Stimulated activated CD4-positive, alpha-beta T cell treated with anti-CD3 and anti-CD28 coated beads, Interleukin-1b, Interleukin-23, amount 100 ng/mL, for 24 hours (primary cell): Measurements from ENCODE around the gene POLRMT.
"Not testable (repeated sequence)": the region's sequence is repeated elsewhere in the genome, so short reads cannot be mapped to it uniquely, and the experiment has no call there.

Experiments
- DNase-seq, 4 experiments: peaks; one replicate each; pipeline ENCODE4 v3.0.0-alpha.2; 2020; ENCODE audit warnings: low read depth in 4 of 4, low spot score in 1 of 4

The POLRMT gene

DNA sequence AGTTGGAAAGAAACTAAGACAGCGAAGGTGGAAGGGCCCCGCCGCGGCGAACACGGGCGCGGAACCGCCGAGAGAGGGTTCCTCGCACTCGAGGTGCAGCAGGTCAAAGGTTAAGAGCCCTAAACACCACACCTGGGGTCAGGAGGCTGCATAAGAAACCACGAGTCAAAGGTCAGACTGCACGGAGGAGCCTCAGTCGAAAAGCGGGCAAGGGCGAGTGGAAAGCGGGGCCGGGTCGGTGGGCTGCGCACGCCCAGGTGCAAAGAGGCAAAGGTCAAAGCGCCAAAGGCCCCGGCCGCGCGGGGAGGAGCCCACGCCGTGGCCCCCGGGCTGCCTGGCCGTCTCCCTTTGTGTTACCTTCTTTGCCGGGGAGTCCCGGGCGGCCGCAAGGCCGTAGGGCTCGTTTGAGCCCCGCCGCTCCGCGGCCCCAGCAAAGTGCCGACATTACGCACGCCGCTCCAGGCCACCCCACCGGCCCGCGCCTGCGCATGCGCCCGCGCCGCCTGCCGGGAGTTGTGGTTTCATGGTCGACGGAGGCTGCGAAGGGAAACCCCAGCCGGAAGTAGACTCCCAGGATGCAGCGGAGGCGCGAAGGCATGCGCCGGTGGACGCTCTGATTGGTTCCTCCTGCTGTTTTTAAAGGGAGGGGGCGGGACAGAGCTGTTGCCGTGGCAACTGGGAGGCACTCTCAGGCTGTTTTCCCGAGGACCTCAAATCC is at the start of gene POLRMT:
TSS of gene POLRMT (minus strand) at position 470 of the 718 bp plus-strand sequence. CDS start at position 445, 25 bp downstream.
- peak; percentile 90 to 94 (median 92) for DNase-seq

DNA sequence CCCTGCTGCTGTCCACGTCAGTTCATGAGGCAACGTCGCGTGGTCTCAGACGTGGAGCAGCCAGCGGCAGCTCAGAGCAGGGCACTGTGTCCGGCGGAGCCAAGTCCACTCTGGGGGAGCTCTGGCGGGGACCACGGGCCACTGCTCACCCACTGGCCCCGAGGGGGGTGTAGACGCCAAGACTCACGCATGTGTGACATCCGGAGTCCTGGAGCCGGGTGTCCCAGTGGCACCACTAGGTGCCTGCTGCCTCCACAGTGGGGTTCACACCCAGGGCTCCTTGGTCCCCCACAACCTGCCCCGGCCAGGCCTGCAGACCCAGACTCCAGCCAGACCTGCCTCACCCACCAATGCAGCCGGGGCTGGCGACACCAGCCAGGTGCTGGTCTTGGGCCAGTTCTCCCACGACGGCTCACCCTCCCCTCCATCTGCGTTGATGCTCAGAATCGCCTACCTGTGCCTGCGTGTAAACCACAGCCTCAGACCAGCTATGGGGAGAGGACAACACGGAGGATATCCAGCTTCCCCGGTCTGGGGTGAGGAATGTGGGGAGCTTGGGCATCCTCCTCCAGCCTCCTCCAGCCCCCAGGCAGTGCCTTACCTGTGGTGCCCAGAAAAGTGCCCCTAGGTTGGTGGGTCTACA is 49.5 kb upstream of the POLRMT start:
- DNase-seq = no peak

DNA sequence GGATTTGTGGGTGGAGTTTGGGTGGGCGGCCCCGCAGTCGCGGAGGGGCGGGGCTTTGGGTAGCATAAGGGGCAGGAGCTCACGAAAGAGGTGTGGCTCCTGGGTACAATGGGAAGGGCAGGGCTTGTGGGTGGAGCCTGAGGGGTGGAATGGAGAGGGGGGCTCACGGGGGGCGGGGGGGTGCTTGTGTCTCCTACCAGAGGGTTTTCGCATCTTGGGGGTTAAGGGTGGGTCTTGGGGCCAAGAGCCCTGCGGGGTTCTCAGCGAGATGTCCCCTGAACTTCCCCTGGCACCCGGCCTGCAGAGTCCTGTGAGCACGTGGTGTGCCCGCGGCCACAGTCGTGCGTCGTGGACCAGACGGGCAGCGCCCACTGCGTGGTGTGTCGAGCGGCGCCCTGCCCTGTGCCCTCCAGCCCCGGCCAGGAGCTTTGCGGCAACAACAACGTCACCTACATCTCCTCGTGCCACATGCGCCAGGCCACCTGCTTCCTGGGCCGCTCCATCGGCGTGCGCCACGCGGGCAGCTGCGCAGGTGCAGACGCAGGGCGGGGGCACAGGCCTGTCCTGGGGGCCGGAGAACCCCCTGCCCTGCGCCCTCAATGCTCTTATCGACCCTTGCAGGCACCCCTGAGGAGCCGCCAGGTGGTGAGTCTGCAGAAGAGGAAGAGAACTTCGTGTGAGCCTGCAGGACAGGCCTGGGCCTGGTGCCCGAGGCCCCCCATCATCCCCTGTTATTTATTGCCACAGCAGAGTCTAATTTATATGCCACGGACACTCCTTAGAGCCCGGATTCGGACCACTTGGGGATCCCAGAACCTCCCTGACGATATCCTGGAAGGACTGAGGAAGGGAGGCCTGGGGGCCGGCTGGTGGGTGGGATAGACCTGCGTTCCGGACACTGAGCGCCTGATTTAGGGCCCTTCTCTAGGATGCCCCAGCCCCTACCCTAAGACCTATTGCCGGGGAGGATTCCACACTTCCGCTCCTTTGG is 48.0 kb upstream of the POLRMT start:
- DNase-seq = peak in 3 of 4 experiments; percentile 91 to 95 (median 92)

DNA sequence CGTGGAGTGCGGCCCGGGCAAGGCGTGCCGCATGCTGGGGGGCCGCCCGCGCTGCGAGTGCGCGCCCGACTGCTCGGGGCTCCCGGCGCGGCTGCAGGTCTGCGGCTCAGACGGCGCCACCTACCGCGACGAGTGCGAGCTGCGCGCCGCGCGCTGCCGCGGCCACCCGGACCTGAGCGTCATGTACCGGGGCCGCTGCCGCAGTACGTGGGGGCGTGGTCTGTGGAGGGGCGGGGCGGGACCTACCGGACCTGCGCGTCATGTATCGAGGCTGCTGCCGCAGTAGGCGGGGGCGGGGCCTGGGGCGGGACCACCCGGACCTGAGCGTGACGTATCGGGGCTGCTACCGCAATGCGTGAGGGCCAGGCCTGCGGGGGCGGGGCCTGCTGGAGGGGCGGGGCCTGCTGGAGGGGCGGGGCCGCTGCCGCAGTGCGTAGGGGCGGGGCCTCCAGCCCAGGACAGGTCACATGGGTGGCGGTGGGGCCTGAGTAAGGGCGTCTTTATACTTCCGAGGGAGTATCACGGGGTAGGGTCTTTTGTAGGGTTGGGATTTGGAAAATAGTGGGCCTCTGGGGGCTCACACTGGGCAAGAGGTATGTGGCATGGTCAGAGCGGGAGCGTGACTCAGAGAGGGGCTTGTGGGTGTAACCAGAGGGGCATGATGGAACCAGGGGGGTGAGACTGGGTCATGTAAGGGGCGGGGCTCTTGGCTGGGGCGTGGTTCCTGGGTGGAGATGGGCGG is 47.1 kb upstream of the POLRMT start:
- DNase-seq = peak; percentile 99 to 100 (median 100)

DNA sequence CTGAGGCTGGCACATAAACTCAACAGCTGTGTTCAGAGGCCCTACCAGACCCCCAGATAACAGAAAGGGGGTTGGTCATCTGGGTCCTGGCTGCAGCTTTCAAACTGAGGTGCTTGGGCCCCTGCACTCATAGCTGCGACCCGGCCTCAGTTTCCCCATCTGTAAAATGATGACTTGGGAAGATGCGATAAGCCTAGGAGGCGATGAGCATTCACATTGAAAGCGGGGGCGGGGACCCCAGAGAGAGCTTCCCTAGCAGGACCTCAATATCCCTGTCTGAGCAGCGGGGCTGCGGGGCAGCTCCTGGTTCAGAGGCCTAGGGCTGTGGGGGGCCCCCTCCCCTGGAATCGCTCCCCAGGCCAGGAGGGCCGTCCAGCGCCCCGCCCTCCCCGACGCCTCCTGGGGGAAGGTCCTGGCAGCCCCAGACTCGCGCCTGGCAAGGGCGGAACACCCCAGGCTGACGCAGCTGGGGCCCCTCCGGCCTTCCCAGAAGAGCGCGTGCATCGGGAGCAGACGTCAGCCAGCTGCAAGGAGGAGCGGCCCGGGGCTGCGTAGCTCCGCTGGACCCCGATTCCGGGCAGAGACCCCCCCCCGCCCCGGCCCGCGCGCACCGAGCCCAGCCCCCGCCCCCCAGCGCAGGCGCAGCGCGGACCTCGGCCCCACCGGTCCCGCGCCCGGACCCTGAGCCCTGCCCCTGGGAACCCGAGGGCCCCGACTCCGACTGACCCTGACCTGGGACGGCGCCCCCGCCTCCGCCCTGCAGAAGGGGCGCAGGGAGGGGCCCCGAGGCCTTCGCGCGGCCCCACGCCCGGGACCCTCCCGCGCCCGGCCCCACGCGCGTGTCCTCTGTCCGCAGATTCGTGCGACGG is 46.3 kb upstream of the POLRMT start:
- DNase-seq = peak in 1 of 4 experiments; percentile 45

DNA sequence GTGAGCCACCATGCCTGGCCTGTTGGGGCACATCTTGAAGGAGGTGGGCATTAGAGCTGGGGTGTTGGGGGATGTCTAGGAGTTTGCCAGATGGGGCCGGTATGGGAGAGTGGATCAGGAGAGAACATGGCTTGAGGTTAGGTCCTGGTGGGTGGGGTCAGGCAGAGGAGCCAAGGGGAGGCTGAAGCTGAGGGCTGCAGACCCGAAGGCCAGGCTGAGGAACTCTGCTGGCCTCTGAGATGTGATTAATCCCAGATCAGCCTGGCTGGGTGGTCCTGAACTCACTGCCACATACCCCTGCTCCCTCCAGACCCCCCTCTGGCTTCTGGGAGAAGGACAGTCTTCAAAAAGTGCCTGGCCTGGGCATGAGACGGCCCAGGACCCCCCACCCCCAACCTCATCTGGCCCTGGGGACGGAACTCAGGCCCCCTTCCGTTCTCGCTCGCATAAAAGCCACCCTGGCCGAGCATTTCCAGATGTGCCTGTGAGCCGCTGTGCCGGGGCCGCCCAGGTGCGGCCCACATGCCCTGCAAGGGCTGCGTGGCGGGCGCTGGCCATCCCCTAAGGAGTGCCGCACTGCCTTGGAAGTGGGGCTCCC is 45.6 kb upstream of the POLRMT start:
- no peak for DNase-seq

DNA sequence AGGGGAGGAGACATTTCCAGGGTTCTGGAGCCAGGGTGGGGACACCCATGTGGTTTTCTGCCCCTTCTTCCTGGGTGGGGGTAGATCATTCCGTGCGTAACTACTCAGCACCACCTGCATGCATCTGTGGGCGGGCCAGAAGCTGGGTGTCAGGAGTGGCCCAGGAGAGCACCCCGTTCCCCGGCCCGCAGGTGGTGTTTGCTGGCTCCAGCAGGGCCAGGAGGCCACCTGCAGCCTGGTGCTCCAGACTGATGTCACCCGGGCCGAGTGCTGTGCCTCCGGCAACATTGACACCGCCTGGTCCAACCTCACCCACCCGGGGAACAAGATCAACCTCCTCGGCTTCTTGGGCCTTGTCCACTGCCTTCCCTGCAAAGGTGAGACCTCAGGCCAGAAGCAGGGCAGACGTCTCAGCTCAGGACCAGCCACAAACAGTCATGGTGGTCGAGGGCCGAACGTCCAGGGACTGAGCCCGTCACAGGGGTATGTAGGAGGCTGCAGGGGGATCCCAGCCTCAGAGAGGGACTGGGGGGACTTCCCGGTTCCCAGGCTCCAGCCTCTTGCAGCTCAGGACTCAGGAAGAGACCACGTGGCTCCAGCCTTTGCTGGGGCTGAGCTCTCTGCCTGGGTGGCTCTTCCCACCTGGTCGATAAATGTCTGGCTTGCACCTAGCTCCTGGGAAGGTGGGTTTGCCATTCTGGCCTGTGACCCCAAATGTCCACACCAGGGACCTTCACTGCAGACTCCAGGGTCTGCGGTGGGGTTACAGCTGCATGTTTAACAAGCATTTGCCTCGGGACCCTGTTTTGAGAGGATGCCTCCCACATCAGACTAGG is 44.5 kb upstream of the POLRMT start:
- DNase-seq = no peak

DNA sequence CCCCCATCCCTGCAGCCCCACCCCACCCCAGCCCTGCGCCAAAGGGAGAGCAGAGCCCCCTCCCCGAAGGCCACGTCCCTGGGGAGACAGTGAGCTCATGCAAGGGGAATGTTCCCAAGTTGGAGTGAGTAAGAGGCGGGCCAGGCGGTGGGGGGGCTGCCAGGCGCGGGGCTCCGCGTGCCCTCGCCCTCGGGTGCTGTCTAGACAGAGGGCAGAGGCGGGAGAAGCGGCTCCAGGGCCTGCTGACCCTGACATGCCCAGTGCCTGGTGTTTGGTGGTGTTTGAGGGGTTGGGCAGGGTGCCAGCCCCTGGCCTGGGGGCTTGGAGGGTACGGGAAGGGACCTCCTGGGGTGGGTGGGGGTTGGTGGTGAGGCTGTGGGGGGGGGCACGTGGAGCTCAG is 43.9 kb upstream of the POLRMT start:
- no peak for DNase-seq

DNA sequence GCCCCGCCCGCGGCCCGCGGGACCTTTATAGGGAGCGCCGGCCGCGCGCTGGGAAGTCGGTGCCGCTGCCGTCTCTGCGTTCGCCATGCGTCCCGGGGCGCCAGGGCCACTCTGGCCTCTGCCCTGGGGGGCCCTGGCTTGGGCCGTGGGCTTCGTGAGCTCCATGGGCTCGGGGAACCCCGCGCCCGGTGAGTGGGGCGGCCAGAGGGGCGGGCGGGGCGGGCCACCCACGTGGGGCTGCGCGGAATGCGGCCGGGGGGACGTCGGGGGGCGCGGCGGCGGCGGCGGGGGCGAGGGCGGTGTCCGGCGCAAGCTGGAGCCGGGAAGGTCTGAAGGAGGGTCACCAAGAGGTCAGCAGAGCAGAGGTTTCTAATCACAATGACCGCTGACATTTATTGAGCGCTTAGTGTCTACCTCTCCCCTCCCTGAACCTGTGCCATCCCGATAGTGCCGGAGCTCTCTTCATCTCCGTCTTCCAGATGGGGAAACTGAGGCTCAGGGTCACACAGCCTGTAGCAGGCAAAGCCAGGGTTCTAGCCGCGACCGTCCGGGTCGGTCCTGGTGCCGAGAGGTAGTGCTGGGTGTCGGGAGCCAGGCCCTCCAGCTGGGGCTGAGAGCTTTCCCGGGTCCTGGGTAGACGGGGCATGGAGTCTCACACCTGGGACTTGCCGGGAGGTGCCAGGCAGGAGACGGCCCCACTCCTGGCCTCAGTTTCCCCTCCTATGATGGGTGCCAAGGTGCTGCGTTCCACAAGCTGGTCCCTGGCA is 43.2 kb upstream of the POLRMT start, which contains the start of gene FSTL3:
TSS of gene FSTL3 (plus strand) at position 54 of the 767 bp plus-strand sequence. CDS start at position 86, 32 bp downstream.
- DNase-seq = no peak

DNA sequence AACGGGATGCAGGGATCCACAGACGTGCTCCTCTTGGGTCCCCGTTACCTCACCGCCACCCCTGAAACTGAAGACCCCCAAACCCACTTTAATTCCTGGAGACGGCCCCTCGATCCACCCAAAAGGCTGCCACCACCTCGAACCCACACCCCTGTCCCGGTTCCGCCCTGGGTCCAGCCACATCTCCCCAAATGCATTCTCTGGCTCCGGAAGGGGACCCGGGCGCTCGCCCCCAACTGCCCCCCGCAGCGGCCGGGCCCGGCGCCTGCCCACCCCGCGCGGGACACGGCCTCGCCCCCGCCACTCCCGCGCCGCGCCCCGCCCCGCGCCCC is 42.6 kb upstream of the POLRMT start:
- no peak for DNase-seq

DNA sequence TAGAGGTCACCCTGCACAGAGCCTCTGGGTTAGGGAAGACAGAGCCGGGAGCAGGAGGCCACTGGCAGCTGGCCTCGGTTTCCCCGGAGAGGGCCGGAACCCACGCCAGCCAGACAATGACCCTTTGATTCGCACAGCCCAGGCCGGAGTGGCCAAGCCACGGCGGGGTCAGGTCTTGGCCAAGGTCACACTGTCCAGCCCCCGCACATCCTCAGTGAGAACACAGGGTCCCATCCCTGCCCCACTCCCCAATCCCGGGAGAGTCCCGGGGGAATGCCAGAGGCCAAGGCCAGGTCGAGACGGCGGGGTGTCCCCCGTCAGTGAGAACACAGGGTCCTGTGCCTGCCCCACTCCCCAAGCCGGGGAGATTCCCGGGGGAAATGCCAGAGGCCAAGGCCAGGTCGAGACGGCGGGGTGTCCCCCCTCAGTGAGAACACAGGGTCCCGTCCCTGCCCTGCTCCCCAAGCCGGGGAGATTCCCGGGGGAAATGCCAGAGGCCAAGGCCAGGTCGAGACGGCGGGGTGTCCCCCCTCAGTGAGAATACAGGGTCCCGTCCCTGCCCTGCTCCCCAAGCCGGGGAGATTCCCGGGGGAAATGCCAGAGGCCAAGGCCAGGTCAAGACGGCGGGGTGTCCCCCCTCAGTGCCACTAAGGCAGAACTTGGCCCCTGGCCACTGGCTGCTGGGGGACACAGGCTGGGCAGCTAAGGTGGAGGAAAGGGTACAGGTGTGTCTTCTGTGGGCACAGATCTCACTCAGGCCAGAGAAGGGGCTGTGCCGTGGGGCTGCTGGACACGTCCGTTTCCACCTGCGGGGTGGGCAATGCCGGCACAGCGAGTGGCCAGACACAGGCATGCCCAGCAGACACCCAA is 41.2 kb upstream of the POLRMT start:
- no peak for DNase-seq

DNA sequence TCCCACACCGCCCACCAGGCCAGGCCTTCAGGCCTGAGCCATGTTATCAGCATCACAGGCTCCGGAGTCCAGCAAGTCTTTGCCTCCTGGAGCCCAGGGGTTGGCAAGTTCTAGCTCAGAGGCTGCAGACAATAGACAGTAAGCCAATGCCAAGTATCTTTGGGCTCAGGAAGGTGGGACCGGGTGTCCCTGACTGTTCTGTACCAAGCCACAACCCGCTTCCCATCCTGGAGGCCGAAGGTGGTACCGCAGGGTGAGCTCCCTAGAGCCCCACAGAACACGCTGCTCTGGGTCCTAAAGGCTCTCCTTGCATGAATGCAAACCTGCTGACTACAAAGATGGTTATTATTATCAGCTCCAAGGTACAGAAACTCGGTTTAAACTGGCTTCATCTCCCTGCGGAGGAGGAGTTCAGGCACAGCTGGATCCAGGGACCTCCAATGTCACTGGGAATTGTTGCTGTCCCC is 37.3 kb upstream of the POLRMT start:
- no peak for DNase-seq

DNA sequence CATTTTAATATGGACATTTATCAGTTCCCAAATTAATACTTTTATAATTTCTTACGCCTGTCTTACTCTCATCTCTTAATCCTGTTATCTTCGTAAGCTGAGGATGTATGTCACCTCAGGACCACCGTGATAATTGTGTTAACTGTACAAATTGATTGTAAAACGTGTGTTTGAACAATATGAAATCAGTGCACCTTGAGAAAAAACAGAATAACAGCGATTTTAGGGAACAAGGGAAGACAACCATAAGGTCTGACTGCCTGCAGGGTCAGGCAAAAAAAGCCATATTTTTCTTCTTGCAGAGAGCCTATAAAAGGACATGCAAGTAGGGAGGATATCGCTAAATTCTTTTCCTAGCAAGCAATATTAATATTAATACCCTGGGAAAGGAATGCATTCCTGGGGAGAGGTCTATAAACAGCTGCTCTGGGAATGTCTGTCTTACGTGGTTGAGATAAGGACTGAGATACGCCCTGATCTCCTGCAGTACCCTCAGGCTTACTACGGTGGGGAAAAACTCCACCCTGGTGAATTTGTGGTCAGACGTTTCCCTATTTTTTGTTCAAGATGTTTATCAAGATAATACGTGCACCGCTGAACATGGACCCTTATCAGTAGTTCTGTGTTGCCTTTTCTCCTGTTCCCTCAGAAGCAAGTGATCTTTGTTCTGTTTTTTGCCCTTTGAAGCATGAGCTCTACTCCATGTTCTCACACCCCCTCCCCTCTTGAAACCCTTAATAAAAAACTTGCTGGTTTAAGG is 35.5 kb upstream of the POLRMT start:
- DNase-seq = not testable (repeated sequence)

DNA sequence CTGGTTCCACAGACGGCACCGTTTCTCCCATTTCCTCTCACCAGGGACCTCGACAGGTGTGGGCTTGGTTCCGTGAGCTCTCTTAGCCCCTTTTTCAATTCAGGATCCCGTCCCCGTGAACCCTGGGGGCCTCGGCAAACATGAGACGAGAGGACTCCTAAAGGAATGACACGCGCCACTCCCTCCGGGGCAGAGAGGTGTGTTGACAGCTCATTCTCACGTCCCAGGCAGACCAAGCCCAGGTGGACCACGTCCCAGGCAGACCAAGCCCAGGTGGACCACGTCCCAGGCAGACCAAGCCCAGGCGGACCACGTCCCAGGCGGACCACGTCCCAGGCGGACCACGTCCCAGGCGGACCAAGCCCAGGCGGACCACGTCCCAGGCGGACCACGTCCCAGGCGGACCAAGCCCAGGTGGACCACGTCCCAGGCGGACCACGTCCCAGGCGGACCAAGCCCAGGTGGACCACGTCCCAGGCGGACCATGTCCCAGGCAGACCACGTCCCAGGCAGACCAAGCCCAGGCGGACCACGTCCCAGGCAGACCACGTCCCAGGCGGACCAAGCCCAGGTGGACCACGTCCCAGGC is 33.7 kb upstream of the POLRMT start:
- not testable (repeated sequence) for DNase-seq

DNA sequence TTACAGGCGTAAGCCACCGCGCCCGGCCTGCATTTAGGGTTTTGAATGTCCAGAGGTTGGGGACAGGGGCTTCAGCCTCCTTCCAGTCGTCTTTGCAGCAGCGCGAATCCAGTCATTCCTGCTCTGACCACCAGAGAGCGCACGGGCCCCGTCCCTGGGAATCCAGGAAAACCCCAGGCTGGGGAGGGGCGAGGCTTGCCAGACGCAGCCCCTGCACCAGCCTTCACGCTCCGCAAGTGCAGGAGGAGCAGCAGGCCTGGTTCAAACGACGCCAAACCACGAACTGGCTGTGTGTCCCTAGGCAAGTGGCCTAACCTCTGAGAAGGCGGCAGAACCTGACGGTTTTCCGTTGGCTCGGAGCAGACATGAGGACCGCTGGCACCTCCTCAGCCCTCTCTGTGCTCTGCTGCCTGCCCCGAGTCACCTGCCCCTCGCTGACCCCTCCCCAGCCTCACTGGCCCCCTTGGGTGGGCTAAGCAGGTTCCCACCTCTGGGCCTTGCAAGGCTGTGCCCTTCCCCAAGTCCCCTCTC is 31.6 kb upstream of the POLRMT start:
- peak; percentile 50 to 76 (median 73) for DNase-seq
